NCI-H2107 (cell line): Measurements from ENCODE around the gene FXN.
"Not testable (repeated sequence)": the region's sequence is repeated elsewhere in the genome, so short reads cannot be mapped to it uniquely, and the experiment has no call there.

ENCODE experiments used
- DNase-seq: peaks from one replicate; lab custom pipeline; 2025; lab: John Stamatoyannopoulos, UW

FXN gene

GRCh38 chr9:69104830-69105527 lies 69.4 kb downstream of the FXN start:
- peak; percentile 26 for DNase-seq

DNA sequence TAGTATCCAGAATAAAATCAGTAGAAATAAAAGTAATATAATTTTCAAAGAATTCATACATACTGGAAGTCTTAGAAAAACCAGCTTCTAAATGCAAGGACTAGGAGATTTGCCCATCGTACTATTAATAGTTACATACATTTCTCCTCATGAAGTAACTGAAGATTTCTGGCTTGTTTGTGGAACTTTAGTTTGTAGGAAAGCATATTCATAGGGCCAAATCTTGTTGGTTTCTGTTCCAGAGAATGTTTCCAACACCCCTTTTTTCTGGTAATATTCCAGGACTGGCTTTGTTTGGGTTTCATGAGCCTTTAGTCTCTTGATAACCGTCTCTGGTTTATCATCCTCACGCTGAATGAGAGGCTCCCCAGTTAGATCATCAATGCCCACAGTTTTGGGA lies 72.2 kb downstream of the FXN start:
- DNase-seq, result no peak

DNA sequence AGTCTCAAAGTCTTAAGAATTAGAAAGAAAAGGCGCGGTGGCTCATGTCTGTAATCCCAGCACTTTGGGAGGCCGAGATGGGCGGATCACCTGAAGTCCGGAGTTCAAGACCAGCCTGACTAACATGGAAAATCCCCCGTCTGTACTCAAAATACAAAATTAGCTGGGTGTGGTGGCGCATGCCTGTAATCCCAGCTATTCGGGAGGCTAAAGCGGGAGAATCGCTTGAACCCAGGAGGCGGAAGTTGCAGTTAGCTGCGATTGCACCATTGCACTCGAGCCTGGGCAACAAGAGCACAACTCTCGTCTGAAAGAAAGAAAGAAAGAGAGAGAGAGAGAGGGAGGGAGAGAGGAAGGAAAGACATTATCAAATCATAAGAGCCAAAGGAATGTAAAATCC lies 73.2 kb downstream of the FXN start:
- DNase-seq, result not testable (repeated sequence)

- no peak for DNase-seq
These were observed 73.6 kb downstream of the FXN start for GRCh38 chr9:69109152-69109551.

GRCh38 chr9:69112646-69113045 lies 77.1 kb downstream of the FXN start:
- DNase-seq, result not testable (repeated sequence)

- no peak for DNase-seq
These were observed 80.1 kb downstream of the FXN start for GRCh38 chr9:69115621-69116020.

GRCh38 chr9:69118656-69119055 lies 83.1 kb downstream of the FXN start:
- DNase-seq, result no peak

DNA sequence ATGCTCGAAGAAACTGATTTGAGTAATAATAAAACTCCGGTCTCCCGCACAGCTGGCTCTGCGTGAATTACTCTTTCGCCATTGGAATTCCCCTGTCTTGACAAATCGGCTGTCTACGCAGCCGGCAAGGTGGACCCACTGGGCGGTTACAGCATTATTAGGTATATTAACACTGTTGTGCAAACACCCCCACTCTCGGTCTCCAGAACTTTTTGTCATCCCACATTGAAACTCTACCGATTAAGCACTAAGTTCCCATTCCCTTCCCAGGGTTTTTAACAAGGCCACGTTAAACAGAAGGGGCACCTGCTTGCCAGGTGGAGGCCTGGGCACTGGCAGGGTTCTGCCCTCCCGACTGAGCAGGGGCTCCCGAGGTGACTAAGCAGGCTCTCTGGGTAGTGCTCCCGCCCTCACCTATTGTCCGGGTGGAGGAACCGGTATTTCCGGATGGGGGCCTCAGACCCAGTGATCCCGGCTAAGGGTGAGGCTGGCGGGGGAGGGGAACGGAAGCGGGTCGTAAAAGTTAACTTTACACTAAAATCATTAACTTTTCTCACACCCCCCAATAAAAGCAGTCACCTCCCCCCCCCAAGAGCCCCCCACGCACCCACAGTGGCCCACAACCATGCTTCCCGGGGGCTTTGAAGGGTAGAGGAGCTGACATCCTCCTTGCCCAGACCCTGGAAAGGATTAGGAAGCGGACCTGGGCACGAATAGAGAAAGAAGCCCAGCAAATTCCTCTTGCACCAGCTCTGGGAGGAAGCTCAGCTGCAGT lies 85.0 kb downstream of the FXN start:
- peak; percentile 55 for DNase-seq

DNA sequence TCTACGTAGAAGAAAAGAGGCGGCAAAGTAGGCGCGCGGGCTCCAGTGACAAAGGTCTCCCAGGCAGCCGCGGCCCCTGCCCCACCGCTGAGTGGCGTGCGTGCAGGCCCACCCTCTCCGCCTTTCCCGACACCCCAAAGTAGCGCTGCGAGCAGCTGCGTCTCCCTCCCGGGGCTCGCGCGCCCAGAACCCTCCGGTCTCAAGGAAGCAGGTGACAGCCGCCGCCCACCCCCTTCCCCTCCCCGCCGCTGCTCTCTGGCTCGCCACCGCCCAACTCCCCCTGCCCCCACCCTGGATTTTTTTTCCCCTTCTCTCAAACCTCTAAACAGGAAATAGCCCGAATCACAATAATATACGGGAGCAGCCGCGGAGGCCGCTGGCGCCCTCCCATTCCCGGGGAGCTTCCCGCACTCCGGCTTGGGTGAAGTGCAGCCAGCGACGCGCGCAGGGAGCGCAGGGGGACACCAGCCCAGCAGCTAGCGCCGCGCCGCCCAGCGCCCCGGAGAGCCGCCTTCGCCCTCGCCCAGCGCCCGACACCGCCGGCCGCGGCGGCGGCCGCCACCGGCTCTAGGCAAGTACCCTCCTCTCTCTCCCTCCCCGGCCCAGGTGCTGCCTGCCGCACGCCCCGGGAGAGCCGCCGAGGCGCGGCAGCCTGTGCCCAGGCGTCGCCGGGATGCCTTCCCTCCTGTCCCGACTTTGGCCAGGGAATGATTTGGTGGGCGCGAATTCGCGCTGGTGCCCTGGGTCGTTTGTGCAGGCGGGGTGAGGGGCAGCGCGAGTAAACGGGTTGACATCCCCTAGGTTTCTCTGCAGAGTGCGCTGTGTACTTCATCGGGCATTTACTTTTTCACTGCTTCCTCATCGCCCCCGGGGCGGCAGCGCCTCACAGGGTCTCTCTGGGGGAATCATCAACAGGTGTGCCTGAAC lies 85.9 kb downstream of the FXN start:
- no peak for DNase-seq

- no peak for DNase-seq
These were observed 86.6 kb downstream of the FXN start for GRCh38 chr9:69122082-69122548.

- no peak for DNase-seq
These were observed 87.1 kb downstream of the FXN start for GRCh38 chr9:69122549-69123141.

DNA sequence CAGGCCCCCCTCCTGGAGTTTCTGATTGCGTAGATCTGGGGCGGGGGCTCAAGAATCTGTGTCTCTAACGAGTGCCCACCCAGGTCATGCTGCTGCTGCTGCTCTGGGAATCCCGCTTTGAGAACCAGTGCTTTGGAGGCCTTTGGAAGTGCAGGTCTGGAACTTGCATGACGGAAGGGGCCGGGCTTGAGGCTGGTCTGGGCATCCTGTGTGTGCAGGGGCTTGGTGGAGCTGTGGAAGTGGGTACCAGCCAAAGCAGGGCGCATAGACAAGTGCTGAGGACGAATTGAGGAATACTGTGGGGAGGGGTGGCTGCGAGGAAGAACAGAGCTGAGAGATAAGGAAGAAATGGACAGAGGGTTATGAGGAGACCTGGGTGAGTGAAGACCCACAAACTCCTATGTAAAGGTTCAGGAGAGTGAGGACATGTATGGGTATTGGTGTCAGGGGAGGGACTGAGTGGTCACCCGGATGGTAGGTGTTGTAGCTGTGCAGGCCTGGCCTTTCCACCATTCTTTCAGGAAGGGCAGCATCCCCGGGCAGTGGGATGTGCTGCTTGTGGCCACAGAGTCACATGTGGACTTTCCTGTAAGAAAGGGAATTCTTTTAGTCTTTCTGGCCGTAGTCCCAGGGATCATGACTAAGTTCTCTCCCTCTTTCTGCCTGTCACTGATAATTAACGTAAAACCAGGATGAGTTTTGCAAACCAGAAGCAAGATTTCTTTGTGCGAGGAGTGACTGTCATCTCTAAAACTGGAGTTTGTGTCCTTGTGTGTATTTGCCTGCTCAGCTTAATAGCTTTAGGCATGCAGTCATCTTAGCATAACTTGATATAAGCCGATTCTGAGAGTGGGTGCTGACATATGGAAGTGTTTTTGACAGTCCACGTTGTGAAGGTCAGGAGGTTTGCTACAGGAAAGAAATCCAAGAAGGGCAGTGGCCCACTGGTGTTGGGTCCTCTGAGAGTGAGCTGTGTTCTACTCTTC lies 95.2 kb downstream of the FXN start:
- DNase-seq, result no peak

DNA sequence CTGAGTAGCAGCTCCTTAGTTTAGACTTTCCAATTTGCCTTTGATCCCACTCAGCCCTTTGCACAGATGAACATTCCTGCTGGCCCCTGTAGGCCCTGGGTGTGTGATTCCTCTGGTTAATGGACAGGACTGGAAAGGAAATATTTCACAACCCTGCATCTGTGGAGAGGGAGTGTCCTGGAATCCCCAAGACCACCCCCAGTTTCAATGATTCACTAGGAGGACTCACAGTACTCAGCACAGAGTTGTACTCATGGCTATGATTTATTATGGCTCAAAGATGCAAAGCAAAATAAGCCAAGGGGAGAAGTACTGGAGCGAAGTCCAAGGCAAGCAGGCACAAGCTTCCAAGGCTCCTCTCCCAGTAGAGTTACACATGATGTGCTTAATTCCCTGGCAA lies 96.1 kb downstream of the FXN start:
- no peak for DNase-seq

- no peak for DNase-seq
These were observed 96.8 kb downstream of the FXN start for GRCh38 chr9:69132361-69132760.

GRCh38 chr9:69134412-69134811 lies 98.9 kb downstream of the FXN start:
- no peak for DNase-seq

DNA sequence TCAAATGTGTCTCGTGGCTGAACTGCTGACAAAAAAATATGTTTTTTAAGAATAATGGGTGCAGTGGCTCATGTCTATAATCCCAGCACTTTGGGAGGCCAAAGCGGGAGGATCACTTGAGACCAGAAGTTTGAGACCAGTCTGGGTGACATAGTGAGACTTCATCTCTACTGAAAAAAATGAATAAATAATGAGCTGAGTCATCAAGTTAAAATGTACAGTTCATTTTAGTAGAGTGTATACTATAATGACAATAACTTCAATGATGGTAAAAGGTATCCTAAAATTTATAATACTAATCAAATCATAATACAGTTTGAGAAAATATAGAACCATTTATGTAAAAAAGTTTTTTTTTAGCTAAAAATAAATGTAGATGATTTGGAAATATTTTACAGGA lies 100.6 kb downstream of the FXN start:
- no peak for DNase-seq

DNA sequence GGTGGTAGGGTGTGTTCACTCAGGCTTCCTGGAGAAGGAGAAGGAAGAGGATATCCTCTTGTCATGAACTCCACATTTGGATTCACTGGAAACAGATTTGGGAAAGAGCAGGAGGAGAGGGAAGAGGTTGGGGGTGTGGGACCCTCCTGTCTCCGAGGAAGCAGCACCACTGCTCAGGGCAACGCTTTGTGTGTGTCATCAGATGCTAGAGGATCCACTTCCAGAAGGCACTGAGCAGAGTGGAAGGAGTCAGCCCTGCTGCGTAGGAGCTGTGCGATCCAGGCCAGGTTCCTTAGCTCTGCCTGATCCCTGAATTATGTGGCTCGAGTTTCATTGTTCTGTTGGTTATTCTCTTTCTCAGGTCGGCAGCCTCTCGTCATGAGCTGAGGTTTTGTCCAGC lies 101.2 kb downstream of the FXN start:
- no peak for DNase-seq

DNA sequence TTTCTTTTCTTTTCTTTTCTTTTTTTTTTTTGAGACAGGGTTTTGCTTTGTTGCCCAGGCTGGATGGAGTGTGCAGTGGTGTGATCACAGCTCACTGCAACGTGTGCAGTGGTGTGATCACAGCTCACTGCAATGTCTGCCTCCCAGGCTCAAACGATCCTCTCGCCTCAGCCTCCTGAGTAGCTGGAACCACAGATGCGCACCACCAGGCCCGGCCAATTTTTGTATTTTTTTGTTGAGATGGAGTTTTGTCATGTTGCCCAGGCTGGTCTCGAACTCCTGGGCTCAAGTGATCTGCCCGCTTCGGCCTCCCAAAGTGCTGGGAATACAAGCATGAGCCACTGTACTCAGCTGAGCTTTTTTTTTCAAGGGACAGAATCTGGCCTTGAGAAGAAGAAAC lies 101.8 kb downstream of the FXN start:
- DNase-seq, result no peak

- DNase-seq, result no peak
These were observed 104.0 kb downstream of the FXN start for GRCh38 chr9:69139596-69139995.

- DNase-seq, result no peak
These were observed 104.7 kb downstream of the FXN start for GRCh38 chr9:69140123-69140735.
